SIG-M5 (cell line): ENCODE measurements around the gene LIMK1.
"Not testable (repeated sequence)": the region's sequence is repeated elsewhere in the genome, so short reads cannot be mapped to it uniquely, and the experiment has no call there.

Source experiments
- DNase-seq: peaks from one replicate; lab custom pipeline; 2025; lab: John Stamatoyannopoulos, UW

LIMK1 gene

DNA sequence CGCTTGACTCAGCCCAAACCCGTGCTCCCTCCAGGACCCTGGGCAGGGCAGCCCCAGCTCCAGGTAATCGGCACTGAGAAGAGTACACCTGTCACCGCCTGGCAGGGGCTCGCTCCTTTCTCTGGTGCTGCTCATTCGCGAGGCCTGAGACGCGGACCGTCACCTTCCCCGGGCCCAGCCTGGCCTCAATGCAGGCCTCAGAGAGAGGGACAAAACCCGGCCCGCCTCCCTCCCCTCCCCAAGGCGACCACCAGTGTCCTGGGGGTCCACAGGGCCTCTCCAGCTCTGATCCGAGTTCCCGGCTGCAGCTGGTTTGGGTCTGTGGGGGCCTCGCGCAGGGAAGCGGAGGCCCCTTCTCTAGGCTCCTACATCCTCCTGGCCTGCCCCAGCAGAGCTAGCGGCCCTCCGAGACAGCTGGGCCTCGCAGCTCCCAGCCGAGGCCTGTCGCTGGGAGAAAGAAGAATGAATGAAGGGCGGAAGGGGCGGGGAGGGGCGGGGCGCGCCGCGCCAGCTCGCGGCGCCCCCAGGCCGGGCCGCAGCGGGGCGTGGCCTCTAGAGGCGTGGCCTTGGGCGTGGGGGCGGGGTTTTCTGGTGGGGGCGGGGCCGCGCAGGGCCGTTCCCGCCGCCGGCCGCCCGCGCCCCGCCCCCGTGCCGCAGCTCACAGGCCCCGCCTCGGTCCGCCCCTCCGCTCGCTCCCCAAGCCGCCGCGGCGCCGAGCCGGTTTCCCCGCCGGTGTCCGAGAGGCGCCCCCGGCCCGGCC, at the start of gene LIMK1:
LIMK1 (plus strand) TSS at position 688 of the 760 bp plus-strand sequence. CDS start 187 bp downstream, outside the sequence.
- DNase-seq = no peak

GRCh38 chr7:74037609-74038008, 46.0 kb upstream of the LIMK1 start:
- DNase-seq = no peak

DNA sequence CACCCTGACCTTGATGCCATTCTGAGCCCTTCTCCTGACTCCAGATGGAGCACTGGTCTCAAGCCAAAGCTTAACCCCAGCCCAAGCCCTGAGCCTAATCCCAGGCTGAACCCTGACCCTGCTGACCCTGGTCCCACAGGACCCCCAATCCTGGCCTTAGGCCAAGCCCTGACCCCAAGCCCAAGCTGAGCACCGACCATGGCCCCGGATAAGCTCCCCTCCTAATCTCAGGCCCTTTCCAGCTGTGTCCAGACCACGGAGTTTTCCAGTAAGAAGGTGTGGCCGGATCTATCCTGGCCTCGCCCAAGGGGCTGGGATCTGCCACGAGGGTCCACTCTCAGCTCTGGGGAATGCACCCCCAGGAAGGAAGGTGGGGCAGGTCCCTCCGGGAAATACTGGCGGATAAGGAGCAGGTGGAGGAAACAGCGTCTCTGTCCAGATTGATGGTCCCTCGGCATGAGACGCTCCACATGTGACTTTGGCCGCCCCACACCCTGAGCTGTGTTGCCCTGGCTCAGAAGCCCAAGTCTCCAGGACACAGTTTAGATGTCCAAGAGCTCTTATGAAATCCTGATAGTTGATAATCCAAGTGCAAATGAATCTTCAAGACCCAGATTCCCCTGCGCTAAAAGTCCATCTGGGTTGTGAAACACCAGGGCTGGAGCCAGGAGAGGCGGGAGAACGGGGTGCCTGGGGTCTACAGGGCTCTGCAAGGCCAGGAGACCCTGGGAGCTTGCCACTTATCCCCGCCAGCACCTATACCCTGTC, 45.2 kb upstream of the LIMK1 start:
- no peak for DNase-seq

- no peak for DNase-seq
These were observed 44.3 kb upstream of the LIMK1 start for GRCh38 chr7:74039337-74039736.

DNA sequence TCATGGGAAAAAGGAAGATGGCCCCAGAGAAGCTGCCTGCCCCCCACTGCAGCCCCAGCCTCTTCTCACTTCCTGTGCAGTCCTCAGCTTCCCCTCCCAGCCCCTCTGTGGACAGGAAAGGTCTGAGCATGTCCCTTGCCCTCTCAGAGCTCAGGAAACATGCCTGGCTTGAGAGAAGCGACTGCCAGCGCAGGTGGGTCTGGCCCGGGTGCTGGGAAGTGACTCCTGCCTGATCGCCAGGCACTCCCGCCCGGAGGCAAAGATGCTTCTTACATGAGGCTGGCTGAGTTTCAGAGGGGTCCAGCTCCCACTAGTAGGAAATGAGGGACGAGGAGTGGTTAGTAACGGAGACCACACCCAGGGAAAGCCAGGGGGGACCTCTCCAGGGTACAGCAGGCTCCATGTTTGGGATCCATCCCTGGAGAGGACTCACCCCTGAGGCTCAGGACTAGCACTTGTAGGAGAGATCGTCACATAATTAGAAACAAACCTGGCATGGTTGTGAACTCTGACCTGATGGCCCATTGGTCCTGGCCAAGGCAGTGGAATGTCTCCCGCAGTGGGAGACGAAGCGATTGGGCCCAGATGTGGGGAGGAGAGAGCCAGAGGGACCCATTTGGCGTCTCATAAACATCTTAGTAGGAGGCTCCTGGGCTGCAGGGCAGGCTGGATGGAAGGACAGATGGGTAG, 43.4 kb upstream of the LIMK1 start:
- DNase-seq = no peak

DNA sequence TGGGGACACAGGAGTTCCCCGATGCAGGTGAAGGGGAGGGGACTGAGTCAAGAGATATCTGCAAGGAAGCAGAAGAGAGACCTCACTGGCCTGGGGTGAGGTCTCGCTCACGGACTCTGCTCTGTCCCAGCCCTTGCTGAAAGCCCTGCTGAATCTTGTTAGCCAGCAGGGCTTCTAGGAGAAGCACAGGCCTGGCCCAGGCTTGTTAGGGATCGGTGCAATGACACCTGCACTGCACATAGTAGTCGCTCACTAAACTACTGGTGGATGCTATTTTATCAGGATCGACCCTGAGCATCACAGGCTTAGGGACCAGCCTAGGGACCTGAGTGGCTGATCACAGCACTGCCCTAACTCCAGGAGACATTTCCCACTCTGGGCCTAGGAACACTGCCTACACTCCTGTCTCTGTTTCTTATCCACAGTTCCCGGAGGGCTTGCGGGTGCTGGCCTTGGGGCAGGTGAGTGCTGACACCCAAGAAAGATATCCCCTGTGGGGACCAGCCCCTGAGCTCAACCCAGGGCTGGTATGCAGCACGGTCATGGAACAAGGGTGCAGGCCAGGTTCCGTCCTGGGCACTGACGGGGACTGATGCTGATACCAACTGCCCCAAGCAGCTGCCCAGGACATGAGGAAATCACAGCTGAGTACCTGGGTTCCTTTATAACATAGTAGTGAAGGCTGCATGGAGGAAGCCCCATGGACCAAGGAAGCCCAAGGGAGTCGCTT, 42.6 kb upstream of the LIMK1 start:
- DNase-seq = no peak

- no peak for DNase-seq
These were observed 40.7 kb upstream of the LIMK1 start for GRCh38 chr7:74042746-74043522.

- DNase-seq = no peak
These were observed 40.1 kb upstream of the LIMK1 start for GRCh38 chr7:74043523-74043951.

DNA sequence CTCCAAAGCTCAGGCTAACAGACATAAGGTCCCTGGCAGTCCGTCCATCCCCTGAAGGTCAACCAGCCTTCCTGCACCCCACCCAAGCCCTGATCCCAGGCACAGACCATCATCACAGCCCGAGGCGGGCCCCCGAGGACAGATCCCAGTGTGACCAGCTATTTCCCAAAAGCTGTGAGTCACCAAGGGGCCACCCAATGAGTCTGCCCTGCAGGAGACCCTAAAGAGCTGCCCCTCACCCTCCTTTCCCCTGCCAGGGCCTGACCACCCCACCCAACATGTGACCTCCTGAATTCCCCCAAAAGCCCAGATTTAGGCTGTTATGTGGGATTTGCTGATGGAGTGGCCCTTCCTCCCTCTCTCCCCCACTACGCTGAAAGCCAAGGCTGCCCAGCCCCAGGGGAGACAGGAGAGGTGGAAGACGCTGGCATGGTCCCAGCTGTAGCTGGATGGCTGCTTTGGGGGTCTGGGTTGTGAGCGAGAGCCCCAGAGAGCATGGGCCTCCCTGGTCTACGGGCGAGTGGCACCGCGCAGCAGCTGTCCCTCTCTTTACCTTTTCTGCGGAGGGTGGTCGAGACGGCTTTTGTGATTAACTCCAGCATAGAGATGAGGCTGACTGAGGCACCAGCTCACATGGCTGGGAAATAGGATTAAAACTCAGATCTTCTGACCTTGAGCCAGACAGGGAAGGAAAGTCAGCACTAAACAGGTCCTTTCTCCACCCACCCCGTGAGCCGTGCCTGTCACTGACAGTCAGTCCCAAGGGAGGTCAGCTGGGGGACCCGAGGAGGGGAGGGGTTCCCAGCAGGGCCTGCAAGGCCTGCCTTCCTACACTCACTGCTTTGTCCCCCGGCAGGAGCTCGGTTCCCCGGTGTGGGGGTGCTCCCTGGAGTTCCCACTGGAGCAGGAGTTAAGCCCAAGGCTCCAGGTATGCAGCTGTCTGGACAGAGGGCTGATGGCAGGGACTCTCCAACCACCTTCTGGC, 38.9 kb upstream of the LIMK1 start:
- no peak for DNase-seq

DNA sequence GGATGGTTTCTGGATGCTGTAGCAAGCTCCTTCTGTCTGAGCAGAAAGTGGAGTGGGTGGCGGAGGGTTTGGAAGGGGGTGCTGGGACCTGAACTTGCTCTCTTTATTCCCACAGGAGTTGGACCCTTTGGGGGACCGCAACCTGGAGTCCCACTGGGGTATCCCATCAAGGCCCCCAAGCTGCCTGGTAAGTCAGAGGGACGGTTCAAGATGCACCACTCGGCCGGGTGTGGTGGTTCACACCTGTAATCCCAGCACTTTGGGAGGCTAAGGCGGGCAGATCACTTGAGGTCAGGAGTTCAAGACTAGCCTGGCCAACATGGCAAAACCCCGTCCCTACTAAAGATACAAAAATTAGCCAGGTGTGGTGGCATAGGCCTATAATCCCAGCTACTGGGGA, 37.0 kb upstream of the LIMK1 start:
- DNase-seq = not testable (repeated sequence)

GRCh38 chr7:74047804-74048380, 35.7 kb upstream of the LIMK1 start:
- DNase-seq = no peak

DNA sequence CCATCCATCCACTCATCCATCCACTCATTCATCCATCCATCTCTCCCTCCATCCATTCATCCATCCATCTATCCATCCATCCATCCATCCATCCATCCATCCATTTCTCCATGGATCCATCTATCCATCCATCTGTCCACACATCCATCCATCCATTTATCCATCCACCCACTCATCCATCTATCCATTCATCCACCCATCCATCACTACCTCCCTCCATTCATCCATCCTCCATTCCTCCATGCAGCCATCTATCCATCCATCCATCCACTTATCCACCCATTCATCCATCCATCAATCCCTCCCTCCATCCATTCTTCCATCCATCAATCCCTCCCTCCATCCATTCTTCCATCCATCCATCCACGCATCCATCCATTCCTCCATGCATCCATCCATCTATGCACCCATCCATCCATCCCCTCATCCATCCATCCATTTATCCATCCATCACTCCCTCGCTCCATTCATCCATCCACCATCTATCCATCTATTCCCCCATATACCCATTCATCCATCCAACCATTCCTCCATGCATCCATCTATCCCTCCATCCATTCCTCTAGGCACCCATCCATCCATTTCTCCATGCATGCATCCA, 34.5 kb upstream of the LIMK1 start:
- DNase-seq = no peak

DNA sequence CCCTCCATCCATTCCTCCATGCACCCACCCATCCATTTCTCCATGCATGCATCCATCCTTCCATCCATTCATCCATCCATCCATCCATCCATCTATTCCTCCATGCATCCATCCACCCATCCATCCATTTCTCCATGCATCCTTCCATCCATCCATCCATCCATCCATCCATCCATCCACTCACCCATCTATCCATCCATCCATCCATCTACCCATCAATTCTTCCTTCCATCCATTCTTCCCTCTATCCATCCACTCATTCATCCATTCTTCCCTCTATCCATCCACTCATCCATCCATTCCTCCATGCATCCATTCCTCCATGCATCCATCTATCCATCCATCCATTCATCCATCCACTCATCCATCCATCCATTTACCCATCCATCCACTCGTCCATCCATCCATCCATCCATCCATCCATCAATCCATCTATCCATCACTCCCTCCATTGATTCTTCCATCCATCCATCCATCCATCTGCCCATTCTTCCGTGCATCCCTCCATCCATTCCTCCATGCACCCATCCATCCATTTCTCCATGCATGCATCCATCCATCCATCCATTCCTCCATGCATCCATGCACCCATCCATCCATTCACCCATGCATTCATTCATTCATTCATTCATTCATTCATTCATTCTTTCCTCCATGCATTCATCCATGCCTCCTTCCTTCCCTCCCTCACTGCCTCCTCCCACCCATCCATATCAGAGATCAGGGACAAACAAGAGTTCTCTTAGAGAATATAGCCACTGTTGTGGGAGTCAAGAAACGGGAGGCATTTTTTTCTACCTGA, 33.4 kb upstream of the LIMK1 start:
- DNase-seq = no peak

GRCh38 chr7:74051193-74051592, 32.4 kb upstream of the LIMK1 start:
- no peak for DNase-seq

- no peak for DNase-seq
These were observed 31.8 kb upstream of the LIMK1 start for GRCh38 chr7:74051629-74052410.

DNA sequence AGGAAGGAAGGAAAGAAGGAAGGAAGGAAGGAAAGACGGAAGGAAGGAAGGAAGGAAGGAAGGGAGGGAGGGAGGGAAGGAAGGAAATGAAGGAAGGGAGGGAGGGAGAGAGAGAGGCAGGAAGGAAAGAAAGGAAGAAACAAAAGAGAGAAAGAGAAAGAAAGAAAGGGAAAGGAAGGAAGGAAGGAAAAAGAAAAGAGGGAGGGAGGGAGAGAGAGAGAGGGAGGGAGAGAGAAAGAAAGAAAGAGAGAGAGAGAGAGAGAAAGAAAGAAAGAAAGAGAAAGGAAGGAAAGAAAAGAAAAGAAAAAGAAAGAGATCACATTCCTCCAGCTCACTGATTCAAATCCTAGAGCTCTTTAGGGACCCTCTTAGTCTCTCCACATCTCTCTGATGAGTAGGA, 31.0 kb upstream of the LIMK1 start:
- DNase-seq = no peak

- no peak for DNase-seq
These were observed 29.9 kb upstream of the LIMK1 start for GRCh38 chr7:74053589-74054186.
